H9 (cell line): ENCODE results near the gene CLIP1. TPM values are rescaled to one million over a fixed set of nuclear protein-coding genes. Genes with fewer than 3 reads are reported as not detected.
"Not testable (repeated sequence)": the region's sequence is repeated elsewhere in the genome, so short reads cannot be mapped to it uniquely, and the experiment has no call there.

Source experiments
- DNase-seq: peaks from one replicate; pipeline ENCODE4 v3.0.0-alpha.2; 2017
- H2AFZ ChIP-seq: one replicate; pipeline ENCODE4 v1.6.1; 2013; ENCODE audit warnings: mild to moderate bottlenecking, low read length, control low read depth, moderate library complexity
- H2AK5ac ChIP-seq: 2 replicates; pipeline ENCODE4 v1.6.1; 2013; ENCODE audit warnings: low read length, control low read depth, mixed read lengths; ENCODE audit not compliant: insufficient read length
- H2BK120ac ChIP-seq: one replicate; pipeline ENCODE4 v1.6.1; 2013; ENCODE audit warnings: low read depth, mild to moderate bottlenecking, low read length, control low read depth, inconsistent platforms; ENCODE audit not compliant: poor library complexity, severe bottlenecking
- H2BK12ac ChIP-seq: 2 replicates; pipeline ENCODE4 v1.6.1; 2013; ENCODE audit warnings: low read length, control low read depth, mixed read lengths, low read depth; ENCODE audit not compliant: insufficient read length
- H2BK15ac ChIP-seq: 2 replicates; pipeline ENCODE4 v1.6.1; 2013; ENCODE audit warnings: low read depth, low read length, control low read depth
- H2BK20ac ChIP-seq: one replicate; pipeline ENCODE4 v1.6.1; 2013; ENCODE audit warnings: low read depth, mild to moderate bottlenecking, low read length, control low read depth, inconsistent platforms; ENCODE audit not compliant: poor library complexity, severe bottlenecking
- H2BK5ac ChIP-seq: 2 replicates; pipeline ENCODE4 v1.6.1; 2013; ENCODE audit warnings: low read length, control low read depth, mixed read lengths; ENCODE audit not compliant: insufficient read length
- H3K14ac ChIP-seq: 2 replicates; pipeline ENCODE4 v1.6.1; 2013; ENCODE audit warnings: low read length, control low read depth; ENCODE audit not compliant: insufficient read depth
- H3K18ac ChIP-seq: 2 replicates; pipeline ENCODE4 v1.6.1; 2013; ENCODE audit warnings: low read depth, mild to moderate bottlenecking, mixed read lengths, low read length, control low read depth; ENCODE audit not compliant: insufficient read length
- H3K23ac ChIP-seq: 2 replicates; pipeline ENCODE4 v1.6.1; 2013; ENCODE audit warnings: low read length, control low read depth, mixed read lengths, low read depth; ENCODE audit not compliant: insufficient read length
- H3K23me2 ChIP-seq: 2 replicates; pipeline ENCODE4 v1.6.1; 2013; ENCODE audit warnings: low read depth, mild to moderate bottlenecking, mixed read lengths, low read length, control low read depth; ENCODE audit not compliant: insufficient read length, poor library complexity, severe bottlenecking
- H3K27ac ChIP-seq: 2 replicates; pipeline ENCODE4 v1.5.1; 2013; ENCODE audit warnings: low read length, control low read depth, mixed read lengths, low read depth; ENCODE audit not compliant: insufficient read length
- H3K27me3 ChIP-seq: 2 replicates; pipeline ENCODE4 v1.6.1; 2013; ENCODE audit warnings: low read length, control low read depth, inconsistent platforms; ENCODE audit not compliant: insufficient read depth
- H3K4ac ChIP-seq: 2 replicates; pipeline ENCODE4 v1.6.1; 2013; ENCODE audit warnings: low read depth, mild to moderate bottlenecking, control low read depth, inconsistent platforms, low read length, moderate library complexity
- H3K4me1 ChIP-seq: 2 replicates; pipeline ENCODE4 v1.6.1; 2013; ENCODE audit warnings: low read length, control low read depth, inconsistent platforms; ENCODE audit not compliant: insufficient read depth
- H3K4me2 ChIP-seq: 2 replicates; pipeline ENCODE4 v1.6.1; 2013; ENCODE audit warnings: low read length, control low read depth, mixed read lengths; ENCODE audit not compliant: insufficient read length, insufficient read depth
- H3K56ac ChIP-seq: 2 replicates; pipeline ENCODE4 v1.6.1; 2013; ENCODE audit warnings: low read depth, mild to moderate bottlenecking, mixed read lengths, low read length, control low read depth; ENCODE audit not compliant: insufficient read length
- H3K79me1 ChIP-seq: 2 replicates; pipeline ENCODE4 v1.6.1; 2013; ENCODE audit warnings: low read depth, mild to moderate bottlenecking, moderate library complexity, low read length, control low read depth, inconsistent platforms; ENCODE audit not compliant: insufficient read depth, poor library complexity, severe bottlenecking
- H3K79me2 ChIP-seq: 2 replicates; pipeline ENCODE4 v1.6.1; 2013; ENCODE audit warnings: low read length, control low read depth, inconsistent platforms; ENCODE audit not compliant: insufficient read depth
- H3K9ac ChIP-seq: 2 replicates; pipeline ENCODE4 v1.6.1; 2013; ENCODE audit warnings: low read length, control low read depth, mixed read lengths; ENCODE audit not compliant: insufficient read length; ENCODE audit errors: extremely low read depth
- H3K9me3 ChIP-seq: one replicate; pipeline ENCODE4 v1.6.1; 2013; ENCODE audit warnings: low read depth, low read length, inconsistent platforms; ENCODE audit not compliant: control insufficient read depth
- H3T11ph ChIP-seq: one replicate; pipeline ENCODE4 v1.6.1; 2013; ENCODE audit warnings: mild to moderate bottlenecking, low read length, control low read depth, inconsistent platforms
- H4K20me1 ChIP-seq: one replicate; pipeline ENCODE4 v1.6.1; 2013; ENCODE audit not compliant: control insufficient read depth, insufficient read length, insufficient read depth
- H4K5ac ChIP-seq: 2 replicates; pipeline ENCODE4 v1.6.1; 2013; ENCODE audit warnings: low read depth, mild to moderate bottlenecking, mixed read lengths, low read length, control low read depth; ENCODE audit not compliant: insufficient read length
- H4K8ac ChIP-seq: replicated peaks from 2 replicates; pipeline ENCODE4 v1.6.1; 2013; ENCODE audit warnings: low read length, control low read depth, mixed read lengths, low read depth; ENCODE audit not compliant: insufficient read length
- H4K91ac ChIP-seq: 2 replicates; pipeline ENCODE4 v1.6.1; 2013; ENCODE audit warnings: low read depth, mild to moderate bottlenecking, moderate library complexity, mixed read lengths, low read length, control low read depth; ENCODE audit not compliant: insufficient read length
- H3K27ac Mint-ChIP-seq, 3 experiments: 2 replicates in 2 of 3; 3 replicates in 1 of 3; pipeline ENCODE4 v1.8.0; 2020 to 2021; ENCODE audit warnings: mixed read lengths in 3 of 3, mild to moderate bottlenecking in 1 of 3, moderate library complexity in 1 of 3
- H3K27me3 Mint-ChIP-seq: 2 replicates; pipeline ENCODE4 v1.8.0; 2021; ENCODE audit warnings: low read depth, mild to moderate bottlenecking, moderate library complexity, mixed read lengths
- H3K36me3 Mint-ChIP-seq, 3 experiments: 2 replicates in 2 of 3; 3 replicates in 1 of 3; pipeline ENCODE4 v1.8.0; 2020 to 2021; ENCODE audit warnings: low read depth in 3 of 3, mixed read lengths in 3 of 3; ENCODE audit not compliant: insufficient read depth in 1 of 3
- H3K4me1 Mint-ChIP-seq, 2 experiments: 2 replicates each; pipeline ENCODE4 v1.8.0; 2020; ENCODE audit warnings: mixed read lengths in 2 of 2
- H3K4me3 Mint-ChIP-seq, 2 experiments: 2 replicates in 1 of 2; 3 replicates in 1 of 2; pipeline ENCODE4 v1.8.0; 2020 to 2021; ENCODE audit warnings: mild to moderate bottlenecking in 2 of 2, mixed read lengths in 2 of 2, moderate library complexity in 1 of 2
- H3K9me3 Mint-ChIP-seq, 2 experiments: 2 replicates in 1 of 2; 3 replicates in 1 of 2; pipeline ENCODE4 v1.8.0; 2020; ENCODE audit warnings: mild to moderate bottlenecking in 2 of 2, mixed read lengths in 2 of 2, moderate library complexity in 1 of 2
- WGBS: extraction: QIAGEN DNeasy Blood & Tissue Kit; methylation state at CpG from one replicate; pipeline ENCODE4 v1.1.7; 2013; ENCODE audit warnings: missing lambda C conversion rate, low lambda C conversion rate, mixed read lengths; ENCODE audit not compliant: insufficient read length; ENCODE audit errors: extremely low coverage; 5-methylcytosine and 5-hydroxymethylcytosine counted together
- total RNA-seq: library from RNA; stranded (reverse); gene quantifications from 2 replicates; pipeline ENCODE4 v1.2.1, GENCODE V29; 2021

The CLIP1 gene
- total RNA-seq, 1 experiment from 2014 or later, result 23.6 TPM

DNA sequence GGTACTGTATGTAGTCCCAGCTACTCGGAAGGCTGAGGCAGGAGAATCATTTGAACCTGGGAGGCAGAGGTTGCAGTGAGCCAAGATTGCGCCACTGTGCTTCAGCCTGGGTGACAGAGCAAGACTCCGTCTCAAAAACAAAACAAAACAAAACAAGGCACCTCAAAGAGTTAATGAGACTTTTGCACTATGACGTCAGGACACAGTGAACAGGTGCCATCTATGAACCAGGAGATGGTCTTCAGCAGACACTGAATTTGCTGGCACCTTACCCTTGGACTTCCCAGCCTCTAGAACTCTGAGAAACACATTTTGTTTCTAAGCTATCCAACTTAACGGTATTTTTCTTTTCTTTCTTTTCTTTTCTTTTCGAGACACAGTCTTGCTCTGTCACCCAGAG is 23.9 kb upstream of the CLIP1 start:
- H3K79me1 ChIP-seq, H3K27ac ChIP-seq, H2AFZ ChIP-seq, H3T11ph ChIP-seq, H3K18ac ChIP-seq, DNase-seq, H3K56ac ChIP-seq, H4K91ac ChIP-seq, H3K27ac Mint-ChIP-seq, H3K27me3 ChIP-seq, H3K4me1 Mint-ChIP-seq, H4K8ac ChIP-seq, H2BK12ac ChIP-seq, H3K9me3 ChIP-seq, H3K9ac ChIP-seq, H3K23me2 ChIP-seq, H3K4me2 ChIP-seq, H2BK5ac ChIP-seq, H3K4me3 Mint-ChIP-seq, H2BK120ac ChIP-seq, H2BK20ac ChIP-seq, H4K20me1 ChIP-seq, H3K27me3 Mint-ChIP-seq, H3K23ac ChIP-seq, H4K5ac ChIP-seq, H3K36me3 Mint-ChIP-seq, H3K4me1 ChIP-seq, H2BK15ac ChIP-seq, H3K79me2 ChIP-seq, H3K14ac ChIP-seq, H2AK5ac ChIP-seq, H3K4ac ChIP-seq, H3K9me3 Mint-ChIP-seq: not testable (repeated sequence)
- no CpG with 5 or more reads among the region's 6 CpGs for WGBS

GRCh38 chr12:122444071-122444470 is 21.6 kb upstream of the CLIP1 start:
- H3K79me1 ChIP-seq, H3K18ac ChIP-seq, H3T11ph ChIP-seq, H2AK5ac ChIP-seq, H3K4me1 Mint-ChIP-seq, H3K36me3 Mint-ChIP-seq, H4K20me1 ChIP-seq, H3K27me3 ChIP-seq, H2BK12ac ChIP-seq, H4K5ac ChIP-seq, H2AFZ ChIP-seq, H3K27ac ChIP-seq, H2BK20ac ChIP-seq, H2BK120ac ChIP-seq, H3K23ac ChIP-seq, H4K8ac ChIP-seq, DNase-seq, H3K4me3 Mint-ChIP-seq, H3K9ac ChIP-seq, H3K23me2 ChIP-seq, H2BK15ac ChIP-seq, H3K27me3 Mint-ChIP-seq, H3K4me2 ChIP-seq, H3K79me2 ChIP-seq, H3K4ac ChIP-seq, H3K9me3 ChIP-seq, H4K91ac ChIP-seq, H2BK5ac ChIP-seq, H3K9me3 Mint-ChIP-seq, H3K56ac ChIP-seq, H3K4me1 ChIP-seq, H3K27ac Mint-ChIP-seq, H3K14ac ChIP-seq: not testable (repeated sequence)
- WGBS, result no CpG with 5 or more reads among the region's 5 CpGs
